ENCODE data around the gene STARD6.

GRCh38 chr18:54378057-54378456 is 20.4 kb upstream of the STARD6 start:
- TF ChIP-seq CTCF (IDR thresholded peaks at IDR 0.05; ENCODE audit: low read depth, low read length, missing input control): no peak
- no peak for TF ChIP-seq REST (IDR thresholded peaks at IDR 0.05)
- no peak for TF ChIP-seq YY1 (IDR thresholded peaks at IDR 0.05)
- TF ChIP-seq FOXA2 (IDR thresholded peaks at IDR 0.05): no peak
- no peak for TF ChIP-seq ATF3 (IDR thresholded peaks at IDR 0.05)
- TF ChIP-seq FOXA1 (IDR thresholded peaks at IDR 0.05): no peak
- TF ChIP-seq RAD21 (IDR thresholded peaks at IDR 0.05): no peak
- no peak for TF ChIP-seq JUND (IDR thresholded peaks at IDR 0.05)
- TF ChIP-seq MAX (IDR thresholded peaks at IDR 0.05): no peak
- no peak for TF ChIP-seq SP1 (IDR thresholded peaks at IDR 0.05)
- no peak for TF ChIP-seq EGR1 (IDR thresholded peaks at IDR 0.05; ENCODE audit: low read depth in 2 of 2)
- TF ChIP-seq TAF1 (conservative IDR thresholded peaks at IDR 0.05): no peak
- no peak for TF ChIP-seq HNF4A (conservative IDR thresholded peaks at IDR 0.05)
- TF ChIP-seq GABPA (IDR thresholded peaks at IDR 0.05 in 1 of 2, conservative IDR thresholded peaks at IDR 0.05 in 1 of 2): no peak
